Esophagus (tissue), 2 donors: ENCODE data around the gene DROSHA. TPM values are rescaled to one million over a fixed set of nuclear protein-coding genes. Genes with fewer than 3 reads are reported as not detected.

ENCODE experiments used
- H3K27ac ChIP-seq, 2 donors: one replicate each; pipeline ENCODE4 v1.5.1; 2013; ENCODE audit warnings: low read depth in 2 of 2, mild to moderate bottlenecking in 2 of 2, inconsistent platforms in 1 of 2, low read length in 1 of 2, moderate library complexity in 1 of 2
- H3K27me3 ChIP-seq, 2 donors: one replicate each; pipeline ENCODE4 v1.6.1; 2013; ENCODE audit warnings: low read length in 2 of 2, control low read depth in 1 of 2, mild to moderate bottlenecking in 1 of 2; ENCODE audit not compliant: insufficient read depth in 2 of 2, control insufficient read depth in 1 of 2
- H3K36me3 ChIP-seq, 2 donors: one replicate each; pipeline ENCODE4 v1.6.1; 2013; ENCODE audit warnings: low read length in 1 of 2; ENCODE audit not compliant: control insufficient read depth in 2 of 2, insufficient read depth in 2 of 2
- H3K4me1 ChIP-seq, 2 donors: one replicate each; pipeline ENCODE4 v1.6.1; 2013; ENCODE audit warnings: low read length in 1 of 2; ENCODE audit not compliant: control insufficient read depth in 2 of 2, insufficient read depth in 2 of 2
- H3K4me3 ChIP-seq, 2 donors: one replicate each; pipeline ENCODE4 v1.5.1; 2013; ENCODE audit warnings: low read length in 2 of 2, mild to moderate bottlenecking in 2 of 2, low read depth in 1 of 2, moderate library complexity in 1 of 2
- H3K9me3 ChIP-seq, 2 donors: one replicate each; pipeline ENCODE4 v1.6.1; 2013; ENCODE audit warnings: mild to moderate bottlenecking in 2 of 2, low read depth in 1 of 2, low read length in 1 of 2, moderate library complexity in 1 of 2; ENCODE audit not compliant: control insufficient read depth in 2 of 2, insufficient read depth in 1 of 2
- WGBS, 2 donors: extraction: QIAGEN DNeasy Blood & Tissue Kit; methylation state at CpG; one replicate each; pipeline ENCODE4 v1.1.7; 2013; 5-methylcytosine and 5-hydroxymethylcytosine counted together
- polyA plus RNA-seq, 2 donors: library from polyadenylated mRNA; stranded (reverse); fragments of 200-250 nt; gene quantifications; one replicate each; pipeline ENCODE4 v1.2.3, GENCODE V29; 2013
- donor health status: healthy with polysubstance abuse.
- donor health status: Bipolar disorder and iron deficiency.

The DROSHA gene
- polyA plus RNA-seq, 2 donors: 21.8 to 34.6 TPM

GRCh38 chr5:31415960-31416359 is 115.9 kb downstream of the DROSHA start:
- H3K27me3 ChIP-seq: no peaks in the 10 kb centered on the region
- peaks cover 3 to 5% of the 10 kb centered on the region in 2 donors for H3K4me1 ChIP-seq
- WGBS, 2 donors: 94 to 97% methylated on average over 2 of the region's 2 CpGs
- no peak overlapping the region for H3K27ac ChIP-seq
- H3K36me3 ChIP-seq: peaks cover 6 to 13% of the 10 kb centered on the region in 2 donors
- no peaks in the 10 kb centered on the region for H3K9me3 ChIP-seq
- H3K4me3 ChIP-seq: no peak overlapping the region

GRCh38 chr5:31415009-31415923 is 116.6 kb downstream of the DROSHA start:
- WGBS, 2 donors: 71 to 73% methylated on average over 6 of the region's 6 CpGs
- Histone ChIP-seq H3K27me3 (no peaks in the 10 kb centered on the region), H3K4me1 (peaks cover 3 to 5% of the 10 kb centered on the region in 2 donors), H3K27ac (no peak overlapping the region), H3K9me3 (no peaks in the 10 kb centered on the region), H3K36me3 (peaks cover 11 to 13% of the 10 kb centered on the region in 2 donors), H3K4me3 (no peak overlapping the region)

GRCh38 chr5:31413030-31413812 is 118.7 kb downstream of the DROSHA start:
- Histone ChIP-seq H3K4me1 (peaks cover 5 to 7% of the 10 kb centered on the region in 2 donors), H3K27ac (no peak overlapping the region), H3K9me3 (no peaks in the 10 kb centered on the region), H3K27me3 (no peaks in the 10 kb centered on the region), H3K4me3 (no peak overlapping the region), H3K36me3 (peaks cover 8 to 12% of the 10 kb centered on the region in 2 donors)
- WGBS, 2 donors: 59 to 76% methylated on average over 8 of the region's 8 CpGs

GRCh38 chr5:31412324-31412723 is 119.6 kb downstream of the DROSHA start:
- H3K9me3 ChIP-seq: no peaks in the 10 kb centered on the region
- no peak overlapping the region for H3K4me3 ChIP-seq
- H3K4me1 ChIP-seq: peaks cover 5 to 7% of the 10 kb centered on the region in 2 donors
- H3K27ac ChIP-seq: no peak overlapping the region
- 56 to 61% methylated on average over 1 of the region's 1 CpG for WGBS, 2 donors
- no peaks in the 10 kb centered on the region for H3K27me3 ChIP-seq
- peaks cover 5 to 6% of the 10 kb centered on the region in 2 donors for H3K36me3 ChIP-seq

- Histone ChIP-seq H3K4me3 (no peak overlapping the region), H3K9me3 (no peaks in the 10 kb centered on the region), H3K27me3 (no peaks in the 10 kb centered on the region), H3K27ac (no peak overlapping the region), H3K36me3 (peaks cover 2 to 5% of the 10 kb centered on the region in 2 donors), H3K4me1 (peaks cover 5 to 7% of the 10 kb centered on the region in 2 donors)
- 95 to 97% methylated on average over 5 of the region's 5 CpGs for WGBS, 2 donors
These were observed 121.8 kb downstream of the DROSHA start for GRCh38 chr5:31410089-31410488.

- Histone ChIP-seq H3K4me3 (no peak overlapping the region), H3K4me1 (peaks cover 5 to 7% of the 10 kb centered on the region in 2 donors), H3K27me3 (no peaks in the 10 kb centered on the region), H3K27ac (no peak overlapping the region), H3K9me3 (no peaks in the 10 kb centered on the region), H3K36me3 (peaks cover 2 to 8% of the 10 kb centered on the region in 2 donors)
These were observed 123.1 kb downstream of the DROSHA start for GRCh38 chr5:31408814-31409213.

- Histone ChIP-seq H3K9me3 (no peaks in the 10 kb centered on the region), H3K27ac (no peak overlapping the region), H3K27me3 (no peaks in the 10 kb centered on the region), H3K4me1 (peaks cover 3 to 7% of the 10 kb centered on the region in 2 donors), H3K4me3 (no peak overlapping the region), H3K36me3 (peaks cover 2 to 8% of the 10 kb centered on the region in 2 donors)
- 65 to 77% methylated on average over 4 of the region's 4 CpGs for WGBS, 2 donors
These were observed 123.8 kb downstream of the DROSHA start for GRCh38 chr5:31407921-31408693.

- WGBS, 2 donors: 87 to 88% methylated on average over 3 of the region's 3 CpGs
- peaks cover 0 to 6% of the 10 kb centered on the region in 2 donors for H3K36me3 ChIP-seq
- no peak overlapping the region for H3K4me3 ChIP-seq
- no peaks in the 10 kb centered on the region for H3K9me3 ChIP-seq
- peaks cover 0 to 4% of the 10 kb centered on the region in 2 donors for H3K4me1 ChIP-seq
- no peak overlapping the region for H3K27ac ChIP-seq
- H3K27me3 ChIP-seq: no peaks in the 10 kb centered on the region
These were observed 127.6 kb downstream of the DROSHA start for GRCh38 chr5:31404325-31404724.

GRCh38 chr5:31401691-31402090 is 130.2 kb downstream of the DROSHA start:
- Histone ChIP-seq H3K36me3 (peaks cover 0 to 6% of the 10 kb centered on the region in 2 donors), H3K9me3 (no peaks in the 10 kb centered on the region), H3K4me1 (no peaks in the 10 kb centered on the region), H3K27me3 (no peaks in the 10 kb centered on the region), H3K4me3 (no peak overlapping the region), H3K27ac (no peak overlapping the region)
- WGBS, 2 donors: 59 to 75% methylated on average over 3 of the region's 3 CpGs
